Smooth muscle cell of the umbilical artery (primary cell): ENCODE results near the gene GPN2. TPM values are rescaled to one million over a fixed set of nuclear protein-coding genes. Genes with fewer than 3 reads are reported as not detected.

Source experiments
- total RNA-seq: library from RNA; depleted of rRNA; stranded (reverse); fragments of >200 nt; gene quantifications from 2 replicates; pipeline ENCODE4 v1.2.3, GENCODE V29; 2014

Gene GPN2
- total RNA-seq: 9.2 and 11.9 TPM in 2 replicates

GRCh38 chr1:26889551-26890466 lies at the start of gene GPN2:
TSS of gene GPN2 (minus strand) at chr1:26890283. CDS start at chr1:26890096, 187 bp downstream.

GRCh38 chr1:26921540-26922430 lies 31.7 kb upstream of the GPN2 start, which contains the start of gene NUDC:
TSS of gene NUDC (plus strand) at chr1:26921743. CDS start at chr1:26921849, 106 bp downstream.

DNA sequence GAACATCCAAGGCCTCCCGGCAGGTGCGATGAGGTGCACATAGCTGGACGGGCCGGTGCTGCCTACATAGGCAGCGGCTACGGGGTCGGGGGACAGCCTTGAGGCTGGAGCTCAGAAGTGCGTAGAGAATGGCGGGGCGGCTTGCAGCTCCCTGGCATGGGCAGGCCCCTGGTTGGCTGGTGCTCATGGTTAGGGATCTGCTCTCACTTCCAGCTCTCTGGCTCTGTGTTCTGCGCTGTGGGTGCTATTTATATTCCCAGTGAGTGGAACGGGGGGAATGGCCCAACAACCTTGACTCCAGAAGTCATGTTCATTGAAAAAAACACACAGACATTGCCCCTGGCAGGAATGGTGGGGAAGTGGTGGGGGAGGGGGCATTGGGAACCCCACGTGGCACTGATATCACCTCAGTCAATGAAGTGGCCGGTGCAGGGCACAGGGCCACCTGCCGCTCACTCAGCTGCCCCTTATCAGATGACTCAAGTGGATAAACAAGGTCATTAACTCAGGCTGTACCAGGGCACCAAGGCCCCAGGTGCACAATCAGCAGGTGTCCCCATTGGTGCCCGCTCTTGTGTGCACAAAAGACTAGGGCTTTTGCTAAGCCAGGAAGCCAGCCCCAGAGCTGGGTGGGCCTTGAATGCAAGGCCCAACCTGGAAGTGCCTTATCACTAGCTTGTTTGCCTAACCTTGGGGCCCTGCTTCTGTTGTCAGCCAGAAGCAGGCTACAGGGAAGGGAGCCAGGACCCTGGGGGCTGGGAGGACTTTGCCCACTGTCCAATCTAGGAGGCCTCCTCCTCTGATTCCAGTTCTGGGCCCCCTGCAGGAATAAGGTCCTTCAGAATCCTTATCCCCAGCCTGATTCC lies 23.9 kb upstream of the GPN2 start, which contains the start of gene NR0B2:
Gene NR0B2, minus strand, starts transcription at position 222 of the 866 bp plus-strand sequence. Its CDS starts 35 bp downstream, at position 187.

GRCh38 chr1:26900001-26900814 lies 10.1 kb upstream of the GPN2 start, which contains the start of gene GPATCH3:
TSS of gene GPATCH3 (minus strand) at chr1:26900467. CDS start at chr1:26900442, 25 bp downstream.

DNA sequence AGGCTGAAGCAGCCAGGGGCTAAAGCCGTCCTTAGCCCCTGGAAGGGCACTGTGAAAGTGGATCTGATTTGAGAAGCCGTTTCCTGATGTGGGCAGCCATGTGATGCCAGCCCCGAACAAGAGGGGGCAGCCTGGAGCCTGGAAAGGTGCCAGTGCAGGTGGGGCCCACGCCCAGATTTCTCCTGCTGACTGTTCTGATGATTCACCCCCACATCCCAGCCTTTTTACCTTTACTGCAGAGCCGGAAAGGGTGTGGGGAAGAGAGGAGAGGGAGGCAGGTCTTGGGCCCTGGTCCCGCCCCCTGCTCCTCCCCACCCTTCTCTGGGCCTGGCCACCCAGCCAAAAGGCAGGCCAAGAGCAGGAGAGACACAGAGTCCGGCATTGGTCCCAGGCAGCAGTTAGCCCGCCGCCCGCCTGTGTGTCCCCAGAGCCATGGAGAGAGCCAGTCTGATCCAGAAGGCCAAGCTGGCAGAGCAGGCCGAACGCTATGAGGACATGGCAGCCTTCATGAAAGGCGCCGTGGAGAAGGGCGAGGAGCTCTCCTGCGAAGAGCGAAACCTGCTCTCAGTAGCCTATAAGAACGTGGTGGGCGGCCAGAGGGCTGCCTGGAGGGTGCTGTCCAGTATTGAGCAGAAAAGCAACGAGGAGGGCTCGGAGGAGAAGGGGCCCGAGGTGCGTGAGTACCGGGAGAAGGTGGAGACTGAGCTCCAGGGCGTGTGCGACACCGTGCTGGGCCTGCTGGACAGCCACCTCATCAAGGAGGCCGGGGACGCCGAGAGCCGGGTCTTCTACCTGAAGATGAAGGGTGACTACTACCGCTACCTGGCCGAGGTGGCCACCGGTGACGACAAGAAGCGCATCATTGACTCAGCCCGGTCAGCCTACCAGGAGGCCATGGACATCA lies 27.1 kb downstream of the GPN2 start, which contains the start of gene SFN:
Gene SFN, plus strand, starts transcription at position 369 of the 904 bp plus-strand sequence. Its CDS starts 64 bp downstream, at position 433.

GRCh38 chr1:26826261-26827105 lies 63.6 kb downstream of the GPN2 start, which contains the start of gene ZDHHC18:
TSS of gene ZDHHC18 (plus strand) at chr1:26826688. CDS start at chr1:26826805, 117 bp downstream.

Other genes starting within 250 kb of the GPN2 start
- 16.9 and 47.5 TPM in 2 replicates for gene ARID1A, start 194.3 kb downstream of the GPN2 start, total RNA-seq
- 21.7 and 37.4 TPM in 2 replicates for gene PIGV, start 102.3 kb downstream of the GPN2 start, total RNA-seq
- gene ZDHHC18, start 63.6 kb downstream of the GPN2 start, total RNA-seq: 5.6 and 14.1 TPM in 2 replicates
- 0.14 TPM in 1 of 2 replicates, not detected in the other for gene SFN, start 27.1 kb downstream of the GPN2 start, total RNA-seq
- gene GPATCH3, start 10.2 kb upstream of the GPN2 start, total RNA-seq: 6.0 and 7.4 TPM in 2 replicates
- not detected in 2 replicates for gene NR0B2, start 23.7 kb upstream of the GPN2 start, total RNA-seq
- 14.0 and 31.8 TPM in 2 replicates for gene NUDC, start 31.5 kb upstream of the GPN2 start, total RNA-seq
- gene KDF1, start 70.2 kb upstream of the GPN2 start, total RNA-seq: not detected in 2 replicates
- 14.8 and 17.0 TPM in 2 replicates for gene TRNP1, start 103.4 kb upstream of the GPN2 start, total RNA-seq
- gene TENT5B, start 122.6 kb upstream of the GPN2 start, total RNA-seq: 1.2 and 1.3 TPM in 2 replicates